ENCODE results near the gene ODC1.

DNA sequence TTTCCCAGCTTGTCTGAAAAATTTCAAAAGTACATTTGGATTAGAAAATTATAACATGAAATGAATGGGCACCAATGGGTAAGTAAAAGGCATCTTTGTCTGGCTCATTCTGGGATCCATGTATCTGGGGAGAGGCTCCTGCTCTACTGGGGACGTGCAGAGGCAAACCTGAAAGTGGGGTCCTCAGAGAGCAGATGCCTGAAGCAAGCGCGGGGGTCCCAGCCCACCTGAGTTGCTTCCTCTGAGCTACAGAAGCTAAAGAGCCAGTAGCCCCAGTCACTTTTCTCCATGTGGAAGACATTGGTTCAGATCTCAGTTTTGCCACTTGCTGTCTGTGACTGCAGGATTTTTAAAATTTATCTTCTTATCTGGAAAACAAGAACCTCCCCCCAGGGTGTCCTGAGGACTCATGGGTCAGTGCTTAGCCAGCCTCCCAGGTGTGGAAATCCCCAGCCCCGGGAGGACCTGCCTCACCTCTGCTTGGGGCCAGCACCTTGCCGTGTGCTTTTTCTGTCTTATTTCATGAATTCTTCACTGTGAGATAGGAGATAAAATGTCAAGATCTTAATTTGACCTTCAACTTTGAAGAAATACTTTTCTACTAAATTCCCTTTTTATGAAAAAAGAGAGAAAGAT, 25.1 kb upstream of the ODC1 start:
- TF ChIP-seq POLR2A (IDR thresholded peaks at IDR 0.05; ENCODE audit: low read depth, low read length) = no peak
- TF ChIP-seq POLR2AphosphoS5 (IDR thresholded peaks at IDR 0.05; ENCODE audit: low read depth, low read length) = no peak
- TF ChIP-seq TAF1 (IDR thresholded peaks at IDR 0.05; ENCODE audit: low read depth, low read length) = no peak
